GM18498 (cell line): ENCODE data around the gene CALHM6.
"Not testable (repeated sequence)": the region's sequence is repeated elsewhere in the genome, so short reads cannot be mapped to it uniquely, and the experiment has no call there.

Source experiments
- ATAC-seq: cut with Tn5 transposase; IDR thresholded peaks from one replicate; pipeline ENCODE4 v1.9.1; 2021; ENCODE audit warnings: mild to moderate bottlenecking, moderate library complexity; ENCODE audit not compliant: unreplicated experiment

CALHM6 gene

DNA sequence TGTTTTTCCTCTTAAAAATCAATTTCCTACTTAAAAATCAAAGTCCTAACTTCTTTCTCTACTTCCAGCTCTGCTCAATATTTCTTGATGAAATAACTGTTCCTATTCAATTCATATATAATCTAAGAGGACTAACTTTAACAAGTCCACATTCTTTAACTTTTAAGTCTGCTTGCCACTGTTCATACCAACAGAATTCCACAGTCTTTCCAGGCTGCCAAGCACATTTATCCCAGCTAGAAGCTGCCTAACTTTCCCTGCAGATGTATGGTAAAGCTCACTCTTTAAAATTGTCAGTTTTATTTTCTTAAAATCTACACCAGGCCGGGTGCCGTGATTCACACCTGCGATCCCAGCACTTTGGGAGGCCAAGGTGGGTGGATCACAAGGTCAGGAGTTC lies 11.5 kb downstream of the CALHM6 start:
- no peak for ATAC-seq

DNA sequence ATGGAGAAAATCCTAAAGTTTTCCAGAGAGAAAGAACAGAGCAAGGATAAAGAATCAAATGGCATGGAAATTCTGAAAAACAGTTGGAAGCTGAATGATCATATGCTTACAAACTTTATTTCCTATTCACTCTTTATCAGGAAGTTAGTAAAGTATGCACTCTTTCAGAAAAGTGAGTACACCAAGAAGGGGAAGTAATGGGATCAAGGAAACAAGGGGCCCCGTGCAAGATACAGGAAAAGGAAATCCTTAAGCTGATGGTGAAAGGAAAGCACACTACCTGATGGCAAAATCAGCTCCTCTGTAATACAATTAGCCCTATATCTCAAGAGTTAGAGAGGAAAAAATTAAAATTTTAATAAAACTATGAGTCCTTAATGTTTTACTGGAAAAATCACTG lies 14.0 kb downstream of the CALHM6 start:
- no peak for ATAC-seq

DNA sequence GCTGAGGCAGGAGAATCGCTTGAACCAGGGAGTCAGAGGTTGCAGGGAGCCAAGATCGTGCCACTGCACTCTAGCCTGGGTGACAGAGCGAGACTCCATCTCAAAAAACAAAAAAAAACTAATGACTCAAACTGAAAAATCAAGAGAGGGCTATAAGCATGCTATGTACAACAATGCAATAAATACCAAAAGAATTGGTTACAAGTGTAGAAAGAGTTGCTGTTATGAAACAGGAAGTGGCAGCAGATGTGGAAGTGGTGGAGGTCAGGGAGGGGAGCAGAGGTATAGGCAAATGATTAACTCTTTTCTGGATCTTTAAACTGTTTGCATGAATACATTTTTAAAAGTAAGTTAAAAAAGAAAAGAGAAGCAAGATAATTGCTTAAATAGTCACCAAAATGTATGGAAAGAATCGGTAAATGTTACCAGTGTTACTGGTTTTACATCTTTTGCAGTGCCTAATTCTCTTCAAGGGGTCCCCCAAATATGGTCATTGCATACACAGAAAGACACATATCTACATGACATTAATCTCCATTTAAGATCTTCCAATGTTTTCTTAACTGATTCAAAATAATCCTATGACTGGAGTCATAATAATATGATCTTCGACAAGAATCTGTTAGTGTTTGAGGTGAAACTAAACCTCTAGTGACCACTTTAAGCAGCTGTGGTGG lies 15.0 kb downstream of the CALHM6 start:
- ATAC-seq, result peak; percentile 100

DNA sequence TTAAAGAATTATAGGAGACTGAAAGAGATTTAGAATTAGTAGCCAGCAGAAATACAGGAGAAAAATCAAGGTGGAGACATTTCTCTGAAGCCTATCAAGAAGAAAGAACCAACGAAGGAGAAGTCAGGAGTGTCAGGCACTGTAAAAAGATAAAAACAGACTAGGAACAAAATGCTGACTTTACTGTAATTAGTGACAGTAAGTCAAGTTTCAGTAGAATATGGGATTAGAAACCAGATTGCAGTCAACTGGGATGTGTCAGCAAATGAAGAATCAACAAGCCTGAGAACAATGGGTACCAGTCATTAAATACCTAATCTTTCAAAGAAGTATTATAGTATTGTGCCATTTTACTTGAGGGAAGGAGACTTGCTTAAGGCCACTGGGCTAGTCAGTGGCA lies 21.6 kb downstream of the CALHM6 start:
- ATAC-seq, result no peak

DNA sequence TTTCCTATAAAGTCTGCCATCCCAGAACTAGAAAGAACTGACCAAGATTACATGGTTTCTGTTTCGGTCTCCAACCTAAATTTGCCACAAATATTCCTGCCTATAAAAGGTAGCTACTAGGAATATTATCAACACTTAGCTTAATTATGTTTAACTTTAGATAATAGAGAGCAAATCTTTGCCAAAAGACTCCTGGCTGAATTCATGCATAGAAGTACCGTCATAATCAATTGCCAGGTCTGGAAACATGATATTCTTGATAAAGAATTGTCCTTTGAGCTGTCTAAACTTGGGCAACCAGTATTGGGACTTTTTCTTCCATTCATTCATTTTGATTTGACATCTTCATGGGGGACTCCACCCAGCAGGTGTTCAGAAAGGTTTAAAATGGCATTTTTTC lies 22.4 kb downstream of the CALHM6 start:
- no peak for ATAC-seq

DNA sequence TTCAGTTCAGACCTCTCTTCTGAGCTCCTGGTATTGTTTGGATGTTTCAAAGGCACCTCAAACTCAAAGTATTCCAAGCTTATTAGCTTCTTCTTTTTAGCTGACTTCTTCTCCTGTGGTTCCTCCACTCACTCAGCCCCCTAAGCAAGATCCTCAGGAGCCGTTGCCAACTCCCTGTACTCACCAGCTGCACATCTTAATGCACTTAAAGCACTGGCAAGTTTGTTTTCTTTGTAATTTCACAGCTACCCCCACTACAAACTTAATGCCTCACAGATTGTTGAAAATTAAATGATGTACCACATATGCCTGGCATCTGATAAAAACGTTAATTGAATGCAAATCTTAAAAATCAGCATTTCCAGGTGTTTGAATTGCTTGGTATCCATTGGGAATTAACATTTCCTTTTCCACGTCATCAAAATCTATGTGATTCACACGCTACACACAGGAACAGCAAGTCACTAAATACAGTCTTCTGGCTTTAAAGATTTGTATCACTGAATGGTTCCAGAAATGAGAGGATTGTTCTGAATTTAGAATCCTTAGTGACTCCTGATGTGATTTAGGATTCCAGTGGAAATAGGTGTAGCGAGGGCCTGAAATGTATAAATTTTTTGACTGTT lies 24.5 kb downstream of the CALHM6 start:
- ATAC-seq, result no peak

DNA sequence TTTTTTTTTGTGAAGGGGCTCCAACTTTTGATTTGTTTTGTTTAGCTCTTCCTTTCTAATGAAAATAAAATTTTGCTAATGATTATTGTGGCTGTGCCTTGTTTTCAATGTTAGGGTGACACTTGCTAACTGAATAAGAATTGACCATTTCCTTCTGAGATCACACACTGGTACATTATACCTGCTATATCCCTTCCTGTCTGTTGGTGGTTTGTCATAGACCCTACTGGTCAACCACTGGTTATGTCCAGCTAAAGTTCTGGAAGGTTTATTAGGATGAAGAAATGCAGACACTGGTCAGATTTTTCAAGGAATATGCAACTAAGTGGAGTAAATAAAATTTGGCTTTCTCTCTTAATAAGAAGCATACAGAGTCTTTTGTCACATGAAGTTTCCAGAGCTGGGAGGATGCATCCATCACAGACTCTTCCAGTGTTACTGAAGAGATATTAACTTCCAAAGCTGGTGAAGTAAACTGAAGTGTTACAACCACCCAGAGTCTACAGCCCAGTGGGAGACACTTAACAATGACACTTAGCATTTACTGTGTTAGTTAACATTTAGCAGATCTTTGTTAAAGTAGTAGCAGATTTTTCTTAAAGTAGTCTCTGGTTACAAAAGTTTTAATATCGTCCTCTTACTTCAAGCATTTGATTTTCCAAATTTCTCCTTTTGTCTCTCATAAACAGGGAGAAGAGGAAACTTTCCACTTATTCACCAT lies 30.6 kb downstream of the CALHM6 start:
- no peak for ATAC-seq

DNA sequence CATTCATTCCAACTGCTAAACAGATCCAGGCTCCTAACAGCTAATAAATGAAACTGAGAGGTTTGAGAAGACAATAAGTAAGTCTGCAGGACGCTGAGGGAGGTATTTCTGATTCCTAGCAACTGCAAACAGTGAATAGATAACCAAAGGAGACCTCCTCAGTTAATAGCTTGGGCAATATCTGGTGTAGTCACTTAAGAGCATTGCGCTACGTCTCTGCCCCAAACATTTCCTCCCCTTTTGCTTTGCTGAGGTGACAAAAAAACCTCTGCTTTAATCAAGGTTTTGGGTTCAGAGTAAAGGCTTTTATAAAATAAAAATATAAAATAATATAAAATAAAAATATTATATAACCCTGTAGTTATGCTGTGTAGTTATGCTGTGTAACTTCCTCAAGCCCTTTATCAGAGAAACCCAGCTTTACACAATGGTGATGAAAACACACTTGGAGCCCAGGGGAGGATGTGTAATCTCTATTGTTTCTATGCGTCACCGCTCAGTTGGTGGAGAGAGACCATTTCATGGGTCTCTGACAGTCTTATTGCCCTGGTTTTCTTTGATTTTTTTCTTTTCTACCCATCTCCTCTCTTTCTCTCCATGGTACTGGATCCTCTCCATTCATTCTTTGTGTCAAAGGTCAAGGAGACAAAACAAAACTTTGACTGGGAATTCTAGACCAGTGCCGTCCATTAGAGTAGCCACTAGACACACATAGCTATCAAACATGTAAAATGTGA lies 31.3 kb downstream of the CALHM6 start:
- ATAC-seq, result no peak

DNA sequence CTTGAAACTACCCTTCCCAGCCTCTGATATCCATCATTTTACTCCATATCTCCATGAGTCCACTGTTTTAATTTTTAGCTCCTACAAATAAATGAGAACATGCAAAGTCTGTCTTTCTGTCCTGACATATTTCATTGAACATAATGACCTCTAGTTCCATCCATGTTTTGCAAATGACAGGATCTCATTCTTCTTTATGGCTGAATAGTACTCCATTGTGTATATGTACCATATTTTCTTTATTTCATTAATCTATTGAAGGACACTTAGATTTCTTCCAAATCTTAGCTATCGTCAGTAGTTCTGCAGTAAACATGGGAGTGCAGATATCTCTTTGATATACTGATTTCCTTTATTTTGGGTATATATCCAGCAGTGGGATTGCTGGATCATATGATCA lies 34.0 kb downstream of the CALHM6 start:
- not testable (repeated sequence) for ATAC-seq

DNA sequence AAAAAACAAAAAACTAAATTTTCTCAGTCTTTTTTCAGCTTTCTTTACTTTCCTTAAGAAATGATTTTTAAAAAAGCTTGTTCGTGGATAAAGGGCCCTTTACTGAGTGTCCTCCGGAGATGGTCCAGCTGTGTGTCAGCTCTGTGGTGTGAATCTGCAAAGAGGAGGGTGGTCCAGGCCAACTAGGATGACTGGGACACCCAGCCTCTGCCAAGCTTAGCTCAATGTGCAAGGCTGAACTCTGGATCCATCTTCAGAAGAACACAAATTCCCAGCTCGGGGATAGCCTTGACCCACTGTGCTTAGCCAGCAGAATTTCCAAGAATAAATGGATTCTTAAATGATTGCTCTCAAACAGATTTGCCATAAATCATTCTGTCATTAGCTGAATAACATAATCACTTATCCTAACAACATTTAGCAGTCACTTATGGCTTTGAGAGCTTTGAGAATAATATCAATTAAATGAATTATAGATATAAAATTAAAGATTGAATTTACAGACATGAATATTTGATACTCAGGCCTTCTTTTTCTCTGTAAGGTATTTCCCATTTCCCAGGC lies 36.0 kb downstream of the CALHM6 start:
- ATAC-seq, result no peak

DNA sequence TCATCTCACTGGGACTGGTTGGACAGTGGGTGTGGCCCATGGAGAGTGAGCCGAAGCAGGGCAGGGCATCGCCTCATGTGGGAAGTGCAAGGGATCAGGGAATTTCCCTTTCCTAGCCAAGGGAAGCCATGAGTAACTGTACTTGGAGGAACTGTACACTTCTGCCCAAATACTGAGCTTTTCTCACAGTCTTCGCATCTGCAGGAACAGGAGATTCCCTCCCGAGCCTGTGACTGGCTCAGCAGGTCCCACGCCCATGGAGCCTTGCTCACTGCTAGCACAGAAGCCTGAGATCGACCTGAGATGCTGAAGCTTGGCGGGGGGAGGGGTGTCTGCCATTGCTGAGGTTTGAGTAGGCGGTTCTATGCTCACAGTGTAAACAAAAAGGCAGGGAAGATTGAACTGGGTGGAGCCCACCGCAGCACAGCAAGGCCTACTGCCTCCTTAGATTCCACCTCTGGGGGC lies 39.8 kb downstream of the CALHM6 start:
- no peak for ATAC-seq

DNA sequence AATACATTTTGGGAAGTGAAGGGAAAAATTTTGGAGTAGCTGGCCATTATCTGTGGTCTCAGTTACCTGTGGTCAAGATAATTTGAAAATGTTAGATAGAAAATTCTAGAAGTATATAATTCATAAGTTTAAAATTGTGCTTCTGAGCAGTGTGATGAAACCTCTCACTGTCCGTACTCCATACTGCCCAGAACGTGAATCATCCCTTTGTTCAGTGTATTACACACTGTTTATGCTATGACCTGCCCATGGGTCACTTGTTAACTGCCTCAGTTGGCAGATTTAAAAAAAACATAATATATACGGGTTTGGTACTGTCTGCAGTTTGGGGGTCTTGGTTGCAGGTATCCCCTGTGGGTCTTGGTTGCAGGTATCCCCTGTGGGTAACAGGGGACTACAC lies 46.1 kb downstream of the CALHM6 start:
- no peak for ATAC-seq

DNA sequence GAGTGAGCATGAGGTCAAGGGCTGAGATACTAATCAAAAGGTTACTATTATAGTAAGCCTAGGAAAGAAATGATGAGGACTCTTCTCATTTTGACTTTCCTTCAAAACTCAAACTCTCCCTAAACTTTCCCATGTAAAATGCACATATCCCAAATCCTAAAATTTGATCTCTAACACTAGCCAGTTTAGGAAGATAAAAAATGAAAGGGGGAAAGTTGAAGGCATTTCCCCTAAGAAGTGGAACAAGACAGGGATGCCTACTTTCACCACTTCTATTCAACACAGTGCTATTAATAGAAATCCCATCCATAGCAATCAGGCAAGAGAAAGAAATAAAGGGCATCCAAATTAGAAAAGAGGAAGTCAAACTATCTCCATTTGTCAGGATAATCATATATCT lies 47.4 kb downstream of the CALHM6 start:
- no peak for ATAC-seq

DNA sequence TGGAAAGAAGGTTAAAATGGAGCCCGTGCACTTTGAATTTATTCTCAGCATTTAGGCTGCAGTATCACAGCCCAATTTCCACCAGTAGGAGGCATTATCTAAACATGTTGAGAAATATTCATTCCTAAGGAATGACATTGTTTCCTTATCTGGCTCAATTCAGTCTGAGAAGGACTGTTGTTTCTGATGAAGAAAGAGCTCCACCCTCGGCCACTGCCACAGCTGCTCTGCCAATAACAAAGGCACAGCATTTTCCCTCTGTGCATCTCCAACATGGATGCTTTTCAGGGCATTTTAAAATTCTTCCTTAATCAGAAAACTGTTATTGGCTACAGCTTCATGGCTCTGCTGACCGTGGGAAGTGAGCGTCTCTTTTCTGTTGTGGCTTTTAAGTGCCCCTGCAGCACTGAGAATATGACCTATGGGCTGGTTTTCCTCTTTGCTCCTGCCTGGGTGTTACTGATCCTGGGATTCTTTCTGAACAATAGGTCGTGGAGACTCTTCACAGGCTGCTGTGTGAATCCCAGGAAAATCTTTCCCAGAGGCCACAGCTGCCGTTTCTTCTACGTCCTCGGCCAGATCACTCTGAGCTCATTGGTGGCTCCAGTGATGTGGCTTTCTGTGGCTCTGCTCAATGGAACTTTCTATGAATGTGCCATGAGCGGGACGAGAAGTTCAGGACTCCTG lies 50.4 kb downstream of the CALHM6 start, which contains the start of gene CALHM5:
Gene CALHM5, plus strand, starts transcription at position 216 of the 687 bp plus-strand sequence. Its CDS starts 58 bp downstream, at position 274.
- ATAC-seq, result no peak

DNA sequence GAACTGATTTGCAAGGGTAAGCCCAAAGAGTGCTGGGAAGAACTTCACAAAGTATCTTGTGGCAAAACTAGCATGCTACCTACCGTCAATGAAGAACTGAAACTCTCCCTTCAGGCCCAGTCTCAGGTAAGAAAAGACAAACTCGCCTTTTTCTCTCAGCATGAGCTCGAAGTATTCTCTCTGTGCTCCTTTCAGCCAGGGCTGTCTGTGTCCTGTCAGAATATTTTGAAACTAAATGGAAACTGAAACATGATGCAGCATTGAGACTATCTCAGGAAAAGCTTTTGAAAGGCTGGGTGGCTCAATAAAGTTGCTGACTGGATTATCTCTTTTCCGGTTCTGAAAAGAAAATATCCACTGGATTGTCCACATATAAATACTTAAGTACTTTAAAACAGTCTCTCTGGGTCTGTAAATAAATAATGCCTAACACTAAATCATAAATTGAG lies 51.0 kb downstream of the CALHM6 start:
- ATAC-seq, result peak; percentile 91

DNA sequence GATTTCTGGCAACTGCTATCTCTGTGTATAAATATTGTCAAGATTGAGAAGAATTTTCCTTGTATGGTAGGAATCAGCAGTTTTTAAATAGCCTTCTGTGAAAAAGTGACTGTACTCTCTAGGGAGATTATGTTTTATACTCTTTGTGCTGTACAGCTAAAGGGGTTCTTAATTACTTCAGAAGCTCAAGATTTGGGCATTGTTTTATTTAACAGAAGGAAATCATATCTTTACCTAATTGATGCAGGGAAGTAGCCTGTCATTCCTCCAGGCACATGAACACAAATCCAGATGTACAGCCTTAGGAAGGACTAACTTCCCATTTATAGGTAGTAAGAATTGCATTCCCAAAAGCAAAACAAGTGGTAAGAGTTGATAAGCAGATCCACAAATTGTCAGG lies 51.6 kb downstream of the CALHM6 start:
- no peak for ATAC-seq
